GM18499 (cell line): Measurements from ENCODE around the gene SYTL1.

Source experiments
- ATAC-seq: cut with Tn5 transposase; IDR thresholded peaks from one replicate; pipeline ENCODE4 v1.9.1; 2021; ENCODE audit warnings: moderate number of reproducible peaks; ENCODE audit not compliant: insufficient read depth, unreplicated experiment

Gene SYTL1

DNA sequence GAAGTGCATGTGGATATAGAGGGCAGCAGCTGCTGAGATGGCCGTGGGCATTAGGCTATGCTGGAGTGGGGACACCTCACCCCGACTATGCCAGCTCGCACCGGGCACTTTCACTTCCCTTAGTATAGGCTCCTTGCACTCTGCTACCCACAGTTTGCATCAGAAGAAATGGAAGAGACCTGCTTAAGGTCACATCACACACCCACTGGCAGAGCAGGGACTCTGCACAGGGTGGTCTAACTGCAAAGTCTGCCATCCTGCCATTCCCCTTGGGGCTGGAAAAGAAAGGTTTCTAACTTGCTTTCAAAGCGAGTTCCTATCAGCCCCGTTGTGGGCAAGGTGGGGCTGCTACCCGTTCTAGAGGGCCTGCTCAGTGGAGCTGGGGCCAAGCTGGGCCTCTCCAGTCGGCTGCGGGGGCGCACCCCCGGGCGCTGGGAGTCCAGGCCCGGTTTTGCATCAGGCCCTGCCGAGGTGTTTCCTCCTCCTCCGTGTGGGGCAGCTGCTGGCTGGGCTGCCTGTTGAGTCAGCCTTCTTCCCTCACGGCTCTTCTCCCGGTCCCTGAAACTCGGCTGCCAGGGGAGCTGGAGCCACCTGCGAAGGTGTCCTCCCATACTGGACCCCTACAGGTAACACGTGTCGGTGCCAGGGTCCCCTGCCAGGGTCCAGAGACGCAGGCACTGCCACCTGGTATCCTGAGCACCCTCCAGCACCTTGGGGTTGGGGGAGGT lies at the start of gene SYTL1:
TSS of gene SYTL1 (plus strand) at position 498 of the 728 bp plus-strand sequence. CDS start 3,313 bp downstream, outside the sequence.
- no peak for ATAC-seq

GRCh38 chr1:27292106-27292505 lies 49.7 kb upstream of the SYTL1 start:
- no peak for ATAC-seq

DNA sequence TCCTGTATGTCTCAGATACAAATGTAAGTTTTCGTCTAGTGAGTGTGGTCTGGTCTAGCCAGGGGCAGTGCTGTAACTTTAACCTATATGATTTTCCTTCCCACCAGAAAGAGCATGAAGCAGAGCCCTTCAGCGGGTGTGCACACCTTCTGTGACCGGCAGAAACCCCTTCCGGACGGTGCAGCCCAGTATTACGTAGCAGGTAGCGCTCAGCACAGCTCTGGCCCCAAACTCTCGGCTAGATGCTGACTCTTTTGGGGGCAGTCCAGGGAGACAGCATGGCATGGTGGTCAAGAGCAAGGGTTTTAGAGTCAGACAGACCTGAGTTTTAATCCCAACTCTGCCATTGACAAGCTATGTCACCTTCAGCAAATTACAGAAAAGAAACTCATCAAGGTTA lies 47.9 kb upstream of the SYTL1 start:
- ATAC-seq, result no peak

GRCh38 chr1:27296773-27297291 lies 45.0 kb upstream of the SYTL1 start:
- no peak for ATAC-seq

- no peak for ATAC-seq
Observed at GRCh38 chr1:27297903-27298302, 43.9 kb upstream of the SYTL1 start.

DNA sequence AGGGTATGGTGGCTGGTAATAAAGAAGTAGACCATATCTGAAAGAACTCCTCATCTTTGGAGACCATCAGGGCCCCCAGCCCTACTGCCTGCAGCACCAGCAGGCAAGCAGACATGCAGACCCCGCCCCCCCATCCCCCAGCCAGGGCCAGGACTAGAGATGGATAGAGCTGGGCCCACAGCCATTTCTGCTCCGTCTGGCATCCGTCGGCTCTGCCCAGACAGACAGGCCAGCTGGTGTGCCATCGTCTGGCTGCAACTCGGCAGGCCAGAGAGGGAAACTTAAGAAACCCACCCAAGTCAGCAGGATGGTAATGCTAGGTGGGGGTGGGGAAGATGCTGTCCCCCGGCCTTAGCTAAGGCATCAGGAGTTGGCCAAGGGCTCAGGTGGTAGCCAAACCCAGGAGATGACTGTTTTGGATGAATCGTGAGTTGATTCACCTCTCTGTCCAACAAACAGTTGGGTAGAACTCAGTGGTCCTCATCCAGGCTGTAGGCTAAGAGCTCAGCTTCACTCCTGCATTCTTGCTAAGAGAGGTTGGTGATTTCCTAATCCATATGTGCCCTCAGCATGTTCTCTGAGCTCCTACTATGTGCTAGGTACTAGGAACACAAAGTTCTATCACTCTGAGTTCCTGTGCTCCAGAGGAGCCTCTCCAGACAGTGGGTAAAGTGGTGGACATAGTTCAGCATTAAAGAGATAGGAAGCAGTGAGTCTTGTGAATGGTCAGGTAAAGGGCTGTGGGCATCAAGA lies 43.0 kb upstream of the SYTL1 start:
- ATAC-seq, result no peak

GRCh38 chr1:27299385-27300271 lies 42.2 kb upstream of the SYTL1 start:
- no peak for ATAC-seq

- ATAC-seq, result no peak
Observed at GRCh38 chr1:27300341-27301051, 41.3 kb upstream of the SYTL1 start.

DNA sequence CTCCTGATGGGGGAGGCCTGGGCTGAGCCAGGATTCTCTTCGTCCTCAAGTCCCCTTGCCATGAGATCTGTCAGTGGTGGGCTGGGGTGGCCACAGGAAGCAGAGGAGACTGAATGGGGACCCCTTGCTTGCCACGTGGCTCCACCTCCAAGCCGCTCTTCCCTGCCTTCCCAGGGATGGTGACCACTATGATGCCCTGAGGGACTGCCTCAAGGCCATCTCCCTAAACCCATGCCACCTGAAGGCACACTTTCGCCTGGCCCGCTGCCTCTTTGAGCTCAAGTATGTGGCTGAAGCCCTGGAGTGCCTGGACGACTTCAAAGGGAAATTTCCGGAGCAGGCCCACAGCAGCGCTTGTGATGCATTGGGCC lies 40.8 kb upstream of the SYTL1 start:
- ATAC-seq, result no peak

DNA sequence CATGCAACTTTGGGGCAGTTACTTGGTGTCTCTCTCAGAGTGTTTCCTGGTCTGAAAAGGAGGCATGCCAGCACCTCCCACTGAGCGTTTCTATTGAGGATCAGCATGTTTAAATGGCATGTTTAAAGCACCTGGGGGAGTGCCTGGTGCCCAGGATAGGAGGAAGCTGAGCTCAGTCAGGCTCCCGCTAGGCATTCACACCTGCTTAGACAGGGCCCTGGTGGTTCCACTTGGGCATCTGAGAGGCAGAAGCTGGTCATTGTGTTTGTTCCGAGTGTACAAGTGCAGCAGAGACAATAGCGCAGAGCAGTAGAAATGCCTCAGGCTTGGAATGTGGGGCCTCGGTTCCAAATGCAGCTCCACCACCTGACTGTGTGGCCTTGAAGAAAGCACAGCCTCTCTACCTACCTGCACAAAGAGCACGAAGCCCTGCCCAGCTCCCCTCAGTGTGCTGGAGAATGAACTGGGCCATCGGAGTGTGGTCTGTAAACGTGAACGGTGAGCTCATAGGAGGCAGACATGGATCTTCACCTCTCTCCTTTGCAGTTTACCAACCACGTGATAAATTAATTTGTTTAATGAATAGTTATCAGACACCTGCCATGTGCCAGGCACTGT lies 40.1 kb upstream of the SYTL1 start:
- no peak for ATAC-seq

GRCh38 chr1:27302612-27303011 lies 39.2 kb upstream of the SYTL1 start:
- ATAC-seq, result no peak

GRCh38 chr1:27303509-27303908 lies 38.3 kb upstream of the SYTL1 start:
- no peak for ATAC-seq

GRCh38 chr1:27306071-27306470 lies 35.8 kb upstream of the SYTL1 start:
- no peak for ATAC-seq

- no peak for ATAC-seq
Observed at GRCh38 chr1:27306892-27307761, 34.7 kb upstream of the SYTL1 start.

GRCh38 chr1:27307874-27308598 lies 33.8 kb upstream of the SYTL1 start:
- no peak for ATAC-seq

DNA sequence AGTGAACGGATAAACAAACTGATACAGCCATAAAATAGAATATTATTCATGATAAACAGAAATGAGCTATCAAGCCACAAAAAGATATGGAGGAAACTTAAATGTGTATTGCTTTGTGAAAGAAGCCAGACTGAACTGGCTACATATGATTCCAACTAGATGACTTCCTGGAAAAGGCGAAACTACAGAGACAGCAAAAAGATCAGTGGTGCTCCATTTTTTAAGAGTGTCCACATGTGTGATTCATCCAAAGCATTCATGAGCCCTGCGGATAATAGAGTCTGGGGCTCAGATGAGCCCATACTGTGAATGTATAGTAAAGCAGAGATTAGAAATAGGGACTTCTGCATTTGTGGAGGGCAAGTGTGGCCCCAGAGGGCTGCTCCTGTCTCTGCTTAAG lies 27.7 kb upstream of the SYTL1 start:
- ATAC-seq, result no peak

DNA sequence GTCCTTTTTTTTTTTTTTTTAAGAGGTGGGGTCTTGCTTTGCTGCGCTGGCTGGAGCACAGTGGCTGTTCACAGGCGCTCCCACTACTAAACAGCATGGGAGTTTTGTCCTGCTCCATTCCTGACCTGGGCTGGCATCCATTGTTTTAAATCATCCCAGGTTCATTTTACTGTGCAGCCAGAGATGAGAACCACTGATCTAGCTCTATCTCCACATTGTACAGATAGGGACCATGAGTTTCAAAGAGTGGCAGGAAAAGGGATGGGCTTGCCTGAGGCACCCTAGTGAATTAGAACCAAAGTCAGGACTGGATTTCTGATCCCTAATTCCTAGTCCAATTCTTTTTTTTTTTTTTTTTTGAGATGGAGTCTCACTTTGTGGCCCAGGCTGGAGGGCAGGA lies 27.1 kb upstream of the SYTL1 start:
- ATAC-seq, result no peak

DNA sequence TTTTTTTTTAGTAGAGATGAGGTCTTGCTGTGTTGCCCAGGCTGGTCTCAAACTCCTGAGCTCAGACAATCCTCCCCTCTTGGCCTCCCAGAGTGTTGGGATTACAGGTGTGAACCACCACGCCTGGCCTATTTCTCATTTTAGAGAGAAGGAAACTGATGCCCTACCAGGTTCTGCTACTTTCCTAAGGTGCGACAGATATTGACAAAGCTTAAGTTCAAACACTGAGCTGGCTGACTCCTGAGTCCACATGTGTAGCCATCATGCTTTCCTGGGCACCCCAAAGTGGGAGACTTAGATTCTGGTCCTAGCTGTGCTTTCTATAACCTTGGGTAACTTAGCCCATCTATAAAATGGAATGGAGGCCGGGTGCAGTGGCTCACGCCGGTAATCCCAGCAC lies 25.0 kb upstream of the SYTL1 start:
- ATAC-seq, result no peak
